HG03060 (cell line): ENCODE data around the gene LRRC27.

Source experiments
- ATAC-seq: cut with Tn5 transposase; IDR thresholded peaks from one replicate; pipeline ENCODE4 v1.9.1; 2021; ENCODE audit warnings: low read depth, moderate number of reproducible peaks; ENCODE audit not compliant: unreplicated experiment

Gene LRRC27

GRCh38 chr10:132408823-132409666, 77.1 kb downstream of the LRRC27 start:
- no peak for ATAC-seq

DNA sequence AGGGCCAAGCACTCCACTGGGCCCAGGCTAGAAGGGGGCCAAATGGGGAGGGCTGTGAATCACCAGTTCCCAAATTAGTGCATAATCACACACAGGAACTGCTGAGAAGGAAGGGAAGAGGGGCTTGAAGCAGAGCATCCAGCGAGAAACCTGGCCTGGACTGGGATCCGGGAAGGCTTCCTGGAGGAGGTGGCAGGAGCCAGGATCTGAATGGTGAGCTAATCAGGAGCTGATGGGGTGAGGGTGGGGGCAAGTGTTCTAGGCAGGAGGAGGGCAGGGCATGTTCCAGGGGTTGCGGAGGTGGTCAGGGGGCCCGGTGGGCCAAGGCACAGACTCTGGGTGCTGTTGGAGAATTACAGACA, 77.7 kb downstream of the LRRC27 start:
- ATAC-seq = no peak

DNA sequence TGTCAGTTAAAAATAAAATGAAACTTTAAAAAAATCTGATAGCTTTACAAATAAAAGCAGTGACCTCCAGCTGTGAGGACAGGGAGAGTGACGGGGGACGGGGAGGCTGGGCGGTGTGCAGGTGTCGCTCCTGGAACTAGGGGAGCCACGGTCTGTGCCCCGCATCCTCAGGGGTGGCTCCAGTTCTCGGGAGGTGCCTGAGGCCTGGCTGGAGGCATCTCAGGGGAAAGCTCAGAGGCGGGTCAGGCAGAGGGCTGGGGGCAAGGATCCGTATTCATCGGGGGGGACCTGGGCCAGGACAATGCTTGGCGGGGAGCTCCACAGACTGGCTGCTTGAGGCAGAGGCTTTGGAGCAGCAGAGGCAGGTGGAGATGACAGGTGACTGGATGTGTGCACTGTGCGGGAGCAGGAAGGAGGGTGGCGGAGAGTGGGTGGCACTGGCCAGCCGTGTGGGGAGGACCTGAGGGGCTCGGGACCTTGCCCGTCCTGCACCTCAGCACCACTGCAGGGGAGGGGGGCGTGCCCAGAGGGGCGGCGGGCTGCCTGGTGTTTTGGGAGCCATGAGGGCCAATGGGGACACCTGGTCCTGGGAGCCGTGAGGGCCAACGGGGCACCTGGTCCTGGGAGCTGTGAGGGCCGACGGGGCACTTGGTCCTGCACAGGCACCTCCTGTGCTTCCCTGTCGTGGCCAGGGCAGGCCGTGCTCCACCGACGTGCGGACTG, 78.2 kb downstream of the LRRC27 start:
- no peak for ATAC-seq

DNA sequence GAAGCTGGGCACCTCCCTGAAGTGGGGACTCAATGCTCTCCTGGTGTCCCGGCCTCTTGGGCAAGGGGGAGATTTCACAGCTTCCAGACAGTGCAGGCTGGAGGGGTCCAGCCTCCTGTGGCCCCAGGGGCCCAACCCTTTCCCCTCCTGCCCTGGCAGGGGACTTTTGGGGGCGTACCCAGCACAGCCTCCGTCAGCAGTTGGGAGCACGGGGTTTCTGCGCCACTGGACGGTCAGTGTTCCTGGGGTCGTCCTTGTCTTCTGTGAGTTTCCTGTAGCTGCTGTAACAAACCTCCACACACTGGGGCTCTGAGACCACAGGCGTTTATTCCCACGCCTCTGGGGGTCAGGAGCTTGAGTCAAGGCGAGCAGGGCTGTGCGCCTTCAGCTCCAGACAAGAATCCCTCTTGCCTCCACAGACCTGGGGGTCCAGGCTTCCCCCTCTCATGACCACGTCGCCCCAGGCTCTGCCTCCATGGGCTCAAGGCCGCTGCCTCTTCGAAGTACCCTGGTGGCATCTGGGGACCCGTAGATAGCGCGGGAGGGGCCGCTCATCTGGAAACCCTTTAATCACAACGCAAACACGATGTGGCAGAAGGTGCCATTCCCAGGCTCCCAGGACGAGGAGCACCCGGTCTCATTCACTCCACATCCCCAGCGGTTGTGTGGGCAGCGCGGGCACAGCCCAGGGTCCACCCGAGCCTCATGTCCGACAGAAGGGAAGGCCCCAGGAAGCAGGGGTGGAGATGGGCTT, 79.0 kb downstream of the LRRC27 start:
- ATAC-seq = no peak

DNA sequence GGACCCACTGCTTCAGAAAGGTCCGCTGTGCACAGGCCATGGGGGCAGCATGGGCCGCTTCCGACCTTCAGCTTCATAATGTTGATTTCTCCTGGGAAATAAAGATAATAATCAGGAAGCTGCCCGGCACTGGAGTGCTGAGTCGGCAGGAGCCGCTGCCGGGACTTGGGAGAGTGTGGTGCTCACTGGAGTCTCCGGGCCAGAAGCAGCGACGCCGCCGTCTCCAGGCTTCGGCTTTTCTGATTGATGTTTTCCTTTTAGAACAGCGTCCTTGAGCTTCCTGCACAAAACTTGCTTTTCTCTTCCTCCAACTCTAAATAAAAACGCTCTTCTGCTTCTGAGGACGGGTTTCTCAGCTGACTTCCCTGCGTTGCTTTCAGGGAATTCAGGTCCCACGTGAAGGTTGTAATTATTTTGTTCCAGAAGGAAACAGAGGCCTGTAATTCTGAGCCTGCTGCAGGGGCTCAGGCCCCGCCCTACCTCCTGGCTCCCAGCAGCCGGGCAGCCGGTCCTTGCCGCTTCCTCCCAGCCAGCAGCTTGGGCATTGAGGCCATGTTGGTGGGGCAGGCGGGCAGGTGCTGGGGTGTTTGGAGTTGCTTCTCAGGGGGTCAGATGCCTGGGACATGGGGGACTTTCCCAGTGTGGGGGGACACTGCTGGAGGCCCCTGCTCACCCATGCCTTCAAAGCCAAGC, 79.7 kb downstream of the LRRC27 start:
- no peak for ATAC-seq

DNA sequence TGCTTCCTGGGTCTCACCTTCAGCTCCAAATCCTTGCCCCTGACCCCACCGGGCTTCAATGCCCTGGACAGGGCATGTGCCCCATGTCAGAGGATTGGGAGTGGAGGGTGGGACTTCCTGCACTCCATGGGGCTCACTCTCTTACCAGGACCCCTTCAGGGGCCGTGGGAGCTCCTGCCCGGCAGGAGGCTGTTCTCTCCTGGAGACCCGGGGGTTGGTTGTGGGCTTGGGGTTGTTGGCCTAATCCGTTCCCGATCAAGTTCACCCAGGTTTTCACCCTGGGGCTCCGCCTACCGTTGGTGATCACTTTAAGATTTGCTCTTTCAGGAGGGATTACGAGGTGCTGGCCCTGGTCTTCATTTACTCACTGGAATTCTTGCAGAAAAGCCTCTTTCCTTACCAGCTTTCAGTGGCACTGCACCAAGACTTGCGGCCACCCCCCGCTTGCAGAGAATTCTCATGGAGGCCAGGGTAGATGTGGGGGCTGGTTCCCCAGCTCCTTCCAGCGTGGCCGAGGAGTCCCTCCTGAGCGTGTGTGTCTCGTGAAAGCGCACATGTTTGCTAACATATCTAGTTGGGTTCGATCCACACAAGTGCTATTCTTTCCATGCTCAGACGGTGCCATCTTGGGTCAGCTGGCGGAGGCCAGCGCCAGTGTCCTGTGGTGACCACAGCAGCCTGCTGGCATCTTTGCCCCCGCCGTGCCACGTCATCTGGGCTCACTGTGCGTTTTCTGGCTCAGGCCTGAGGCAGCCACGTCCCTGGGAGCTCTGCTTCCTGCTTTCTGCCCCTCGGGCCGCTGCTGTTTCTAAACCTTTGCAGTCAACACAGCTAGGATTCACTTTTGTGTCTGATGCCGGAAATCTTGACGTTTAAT, 80.6 kb downstream of the LRRC27 start:
- no peak for ATAC-seq

- ATAC-seq = no peak
Observed at GRCh38 chr10:132413226-132414205, 81.5 kb downstream of the LRRC27 start.

DNA sequence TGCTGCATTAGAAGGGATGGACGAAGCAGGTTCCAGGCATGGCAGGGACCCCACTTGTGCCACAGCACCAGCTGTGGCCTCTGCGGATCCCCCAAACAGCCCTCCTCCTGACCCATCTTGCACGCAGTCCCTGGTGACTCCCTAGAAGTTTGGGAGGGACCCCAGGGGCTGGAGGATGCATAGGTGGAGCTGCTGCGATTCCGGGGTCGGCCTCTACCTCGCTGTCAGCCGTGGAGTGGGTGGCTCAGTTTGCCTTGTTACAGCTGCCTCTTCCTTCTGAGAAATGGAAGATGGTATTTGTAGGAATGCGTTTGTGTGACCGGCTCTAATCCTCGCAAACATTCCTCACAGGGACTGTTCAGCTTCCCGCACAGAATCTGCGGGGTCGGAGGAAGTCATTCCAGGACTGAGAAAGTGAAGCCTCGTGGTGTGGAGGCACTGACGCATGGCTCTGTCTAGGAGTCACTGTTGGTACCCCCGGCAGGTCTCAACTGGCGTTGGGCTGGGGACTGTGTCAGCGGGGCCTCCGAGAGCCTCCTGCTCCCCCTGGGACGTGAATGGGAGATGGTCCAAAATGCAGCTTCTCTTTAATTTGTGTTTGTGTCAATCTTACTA, 82.5 kb downstream of the LRRC27 start:
- no peak for ATAC-seq

GRCh38 chr10:132415255-132415654, 83.3 kb downstream of the LRRC27 start:
- ATAC-seq = no peak

DNA sequence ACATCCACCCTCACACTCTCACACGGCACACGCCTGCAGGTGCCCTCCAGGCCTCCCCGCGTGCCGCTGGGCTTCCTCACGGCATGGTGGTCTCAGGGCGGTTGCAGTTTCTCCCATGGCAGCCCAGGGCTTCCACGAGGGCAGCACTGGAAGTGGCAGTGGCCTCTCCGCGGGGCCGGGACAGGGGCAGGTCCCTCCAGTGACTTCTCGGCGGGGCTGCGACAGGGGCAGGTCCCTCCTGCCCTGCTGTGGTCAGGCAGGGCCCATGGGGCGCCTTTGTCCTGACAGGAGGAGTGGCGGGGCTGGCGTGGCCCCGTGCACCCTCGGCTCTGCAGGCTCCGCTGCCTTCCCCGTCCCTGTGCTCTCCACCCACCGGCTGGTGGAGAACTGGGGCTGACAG, 84.0 kb downstream of the LRRC27 start:
- ATAC-seq = no peak

DNA sequence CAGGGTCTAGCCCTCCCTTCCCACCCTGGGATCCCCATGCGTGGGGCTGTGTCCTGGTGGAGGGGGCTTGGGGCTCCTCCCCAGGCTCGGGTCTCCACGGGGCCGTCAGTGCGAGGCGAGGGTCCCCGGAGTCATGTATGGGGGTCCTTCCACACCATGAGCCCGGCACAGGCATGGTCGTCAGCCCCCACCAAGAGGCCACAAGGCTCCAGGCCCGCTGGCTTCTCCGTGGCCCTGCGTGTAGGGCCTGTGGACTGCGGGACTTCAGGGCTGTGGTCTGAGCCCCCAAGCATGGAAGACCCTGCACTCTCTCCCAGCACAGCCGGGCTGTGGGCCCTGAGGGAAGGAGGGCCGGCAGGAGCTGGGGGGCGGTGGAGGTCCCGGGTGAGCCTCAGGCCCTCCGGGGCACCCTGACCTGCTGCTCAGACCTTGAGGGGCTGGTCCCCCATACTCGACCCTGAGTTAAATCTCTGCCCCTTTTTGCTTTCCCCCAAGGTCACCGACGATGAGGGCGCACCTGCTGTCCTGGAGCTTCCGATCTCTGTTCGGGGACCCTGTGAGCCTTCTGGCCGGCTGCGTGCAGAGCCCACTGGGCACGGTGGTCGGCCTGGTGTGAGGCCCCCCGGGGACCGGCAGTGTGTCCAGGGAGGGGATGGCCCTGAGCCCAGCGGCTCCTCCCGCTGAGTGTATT, 84.7 kb downstream of the LRRC27 start:
- no peak for ATAC-seq

- no peak for ATAC-seq
Observed at GRCh38 chr10:132417257-132417910, 85.4 kb downstream of the LRRC27 start.

GRCh38 chr10:132417957-132418441, 86.0 kb downstream of the LRRC27 start:
- ATAC-seq = no peak

- no peak for ATAC-seq
Observed at GRCh38 chr10:132418527-132419416, 86.8 kb downstream of the LRRC27 start.

DNA sequence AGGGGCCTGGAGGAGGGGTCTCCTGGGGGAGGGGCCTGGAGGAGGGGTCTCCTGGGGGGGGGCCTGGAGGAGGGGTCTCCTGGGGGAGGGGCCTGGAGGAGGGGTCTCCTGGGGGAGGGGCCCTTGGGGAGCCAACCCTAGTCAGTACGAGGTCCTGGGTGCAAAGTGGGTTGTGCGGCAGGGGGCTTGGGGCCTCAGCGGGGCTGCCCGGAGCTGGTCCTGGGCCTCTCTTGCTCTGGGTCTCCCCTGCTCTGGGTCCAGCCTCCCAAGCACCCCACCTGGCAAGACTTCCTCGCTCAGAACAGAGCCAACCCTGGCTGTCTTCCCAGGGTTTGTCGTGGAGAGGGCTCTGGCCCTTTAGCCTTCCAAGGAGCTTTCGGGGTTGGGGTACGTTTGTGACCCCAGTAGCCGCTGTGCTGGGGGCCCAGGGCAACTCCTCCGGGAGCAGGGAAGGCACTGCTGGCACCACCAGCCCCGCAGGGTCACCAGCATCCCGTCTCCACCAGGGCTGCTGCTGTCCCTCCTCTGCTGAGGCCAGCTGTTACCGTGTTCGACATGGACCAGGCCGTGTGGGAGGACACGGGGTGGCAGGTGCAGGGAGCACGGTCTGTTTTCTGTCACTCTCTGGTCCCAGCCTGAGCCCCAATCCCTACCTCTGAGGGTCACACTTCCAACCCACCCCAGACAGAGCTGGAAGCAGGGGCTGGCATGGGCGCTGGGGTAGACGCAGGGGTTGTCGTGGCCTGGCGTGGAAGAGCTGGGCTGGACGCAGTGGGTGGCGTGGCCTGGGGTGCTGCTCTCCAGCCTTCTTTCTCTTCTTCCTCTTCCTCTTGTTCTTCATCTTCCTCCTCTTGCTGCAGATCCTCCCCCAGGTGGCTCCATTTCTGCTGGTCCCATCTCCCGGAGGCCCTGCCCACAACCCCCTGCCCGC, 87.8 kb downstream of the LRRC27 start:
- no peak for ATAC-seq
